HG02642 (cell line): ENCODE data around the gene CYFIP2.

ENCODE experiments used
- ATAC-seq: cut with Tn5 transposase; IDR thresholded peaks from one replicate; pipeline ENCODE4 v1.9.1; 2021; ENCODE audit warnings: mild to moderate bottlenecking; ENCODE audit not compliant: unreplicated experiment, poor library complexity

CYFIP2 gene

DNA sequence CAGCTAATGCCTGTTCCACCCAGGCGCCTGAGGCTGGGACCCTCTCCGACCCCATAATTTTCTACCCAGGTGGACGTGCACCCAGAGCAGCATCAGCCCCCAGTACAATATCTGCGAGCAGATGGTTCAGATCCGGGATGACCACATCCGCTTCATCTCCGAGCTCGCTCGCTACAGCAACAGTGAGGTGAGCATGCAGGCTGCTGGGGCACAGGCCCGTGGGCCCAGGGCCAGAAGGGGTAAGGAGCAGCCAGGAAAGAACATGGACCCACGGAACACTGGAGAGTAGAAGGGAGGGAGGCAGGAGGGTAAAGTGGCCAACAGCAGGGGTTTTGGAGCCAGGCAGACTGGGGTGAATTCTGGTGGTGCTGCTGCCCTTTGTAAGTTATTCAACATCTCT, 45.7 kb downstream of the CYFIP2 start:
- ATAC-seq: no peak

- peak; percentile 83 for ATAC-seq
Observed at GRCh38 chr5:157312492-157312891, 46.6 kb downstream of the CYFIP2 start.

DNA sequence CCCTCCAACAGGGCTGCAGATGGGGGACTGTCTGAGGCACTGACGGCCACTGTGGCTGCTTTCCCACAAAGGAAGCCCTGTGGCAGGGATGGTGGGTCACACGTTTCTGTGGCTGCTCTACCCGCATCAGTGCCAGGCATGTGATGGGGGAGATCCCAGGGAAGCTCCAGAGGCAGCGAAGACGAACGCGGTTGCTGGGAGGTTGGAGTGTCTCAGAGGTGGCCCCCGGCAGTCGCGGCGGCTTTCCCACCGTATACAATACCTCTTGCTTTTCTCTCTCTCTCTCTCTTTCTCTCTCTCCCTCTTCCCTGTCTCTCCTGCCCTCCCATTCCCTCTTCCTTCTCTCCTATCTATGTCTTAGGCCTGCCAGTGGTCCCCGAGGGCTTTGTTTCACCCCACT, 56.7 kb downstream of the CYFIP2 start:
- no peak for ATAC-seq

GRCh38 chr5:157323107-157323706, 57.3 kb downstream of the CYFIP2 start:
- ATAC-seq: no peak

DNA sequence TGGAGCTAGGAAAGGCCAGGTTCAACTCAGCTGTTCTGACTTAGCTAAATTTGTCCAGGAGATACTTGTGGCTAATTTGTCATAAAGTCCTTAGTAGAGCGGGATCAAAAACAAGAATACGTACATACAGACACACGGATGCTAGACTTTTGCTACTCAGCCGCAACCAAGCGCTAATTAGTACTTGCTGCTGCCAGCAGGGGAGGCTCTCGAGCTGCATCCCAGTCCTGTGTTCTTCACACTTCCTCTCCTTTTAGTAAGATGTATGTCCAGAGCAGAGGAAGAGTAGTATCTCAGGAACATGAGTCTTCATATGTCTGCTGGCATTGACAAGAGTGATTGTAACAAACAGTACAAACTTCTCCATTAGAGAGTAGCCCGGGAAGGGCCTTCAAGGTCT, 58.3 kb downstream of the CYFIP2 start:
- no peak for ATAC-seq

DNA sequence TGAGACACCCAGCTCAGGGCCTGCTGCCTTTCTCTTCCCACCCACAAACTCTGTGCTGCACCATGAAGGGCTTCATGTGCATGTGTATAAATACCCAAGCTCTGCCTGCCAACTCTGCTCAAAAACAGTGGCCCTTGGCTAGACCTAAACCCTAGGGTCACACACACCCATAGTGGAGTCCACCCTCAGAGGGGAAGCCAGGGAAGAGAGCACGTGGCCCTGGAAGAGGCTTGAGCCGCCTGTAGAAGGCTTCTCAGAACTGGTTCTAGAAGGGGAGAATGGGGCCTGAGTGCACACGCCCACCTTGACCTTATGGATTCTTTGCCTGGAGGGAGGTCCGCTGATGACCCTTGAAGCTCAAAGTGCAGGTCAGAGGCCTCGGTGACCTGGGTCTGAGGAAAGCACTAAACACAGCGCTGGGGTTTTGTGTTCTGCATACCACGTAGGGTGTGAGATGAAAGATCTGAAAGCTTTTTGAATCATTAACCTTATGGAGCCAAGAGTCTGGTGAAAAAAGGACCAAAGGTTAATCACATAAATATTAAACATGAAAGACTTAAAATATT, 60.6 kb downstream of the CYFIP2 start:
- ATAC-seq: no peak

DNA sequence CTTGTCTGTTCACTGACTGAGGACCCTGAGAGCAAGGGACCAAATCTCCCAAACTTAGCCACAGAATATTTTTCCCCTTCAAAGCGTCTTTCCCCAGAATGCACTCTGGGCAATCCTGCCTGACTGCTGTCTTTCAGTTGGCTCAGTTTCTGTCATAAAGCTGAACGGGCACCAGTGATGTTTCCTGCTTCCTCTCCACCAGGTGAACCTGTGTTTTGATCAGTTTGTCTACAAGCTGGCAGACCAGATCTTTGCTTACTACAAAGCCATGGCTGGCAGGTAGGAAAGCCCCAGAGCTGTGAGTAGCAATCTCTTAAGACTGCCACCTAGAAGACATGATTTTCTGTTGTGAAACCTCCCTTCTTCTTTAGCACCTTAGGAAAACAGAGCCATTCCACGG, 61.8 kb downstream of the CYFIP2 start:
- no peak for ATAC-seq

- ATAC-seq: peak; percentile 89
Observed at GRCh38 chr5:157328277-157328912, 62.5 kb downstream of the CYFIP2 start.

- no peak for ATAC-seq
Observed at GRCh38 chr5:157331807-157332206, 65.9 kb downstream of the CYFIP2 start.

GRCh38 chr5:157335534-157336422, 69.9 kb downstream of the CYFIP2 start:
- no peak for ATAC-seq

GRCh38 chr5:157336423-157336744, 70.5 kb downstream of the CYFIP2 start:
- no peak for ATAC-seq

DNA sequence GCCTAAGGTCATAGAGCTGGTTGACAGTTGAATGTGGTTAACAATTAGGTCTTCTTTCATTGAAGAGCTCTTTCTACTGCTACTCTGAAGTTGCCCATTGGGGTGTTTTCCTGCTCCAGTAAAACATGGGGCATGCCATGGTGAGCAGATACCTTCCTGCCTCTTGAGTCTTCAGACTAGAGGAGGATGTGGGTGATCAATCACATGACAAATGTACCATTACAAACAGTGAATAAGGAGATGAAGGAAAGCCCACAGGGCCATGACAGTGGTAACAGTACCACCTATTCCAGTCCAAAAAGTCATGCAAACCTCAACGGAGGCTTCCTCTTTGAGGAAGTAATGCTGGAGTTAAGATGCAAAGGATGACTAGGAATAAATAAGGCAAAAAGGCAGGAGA, 73.5 kb downstream of the CYFIP2 start:
- no peak for ATAC-seq

DNA sequence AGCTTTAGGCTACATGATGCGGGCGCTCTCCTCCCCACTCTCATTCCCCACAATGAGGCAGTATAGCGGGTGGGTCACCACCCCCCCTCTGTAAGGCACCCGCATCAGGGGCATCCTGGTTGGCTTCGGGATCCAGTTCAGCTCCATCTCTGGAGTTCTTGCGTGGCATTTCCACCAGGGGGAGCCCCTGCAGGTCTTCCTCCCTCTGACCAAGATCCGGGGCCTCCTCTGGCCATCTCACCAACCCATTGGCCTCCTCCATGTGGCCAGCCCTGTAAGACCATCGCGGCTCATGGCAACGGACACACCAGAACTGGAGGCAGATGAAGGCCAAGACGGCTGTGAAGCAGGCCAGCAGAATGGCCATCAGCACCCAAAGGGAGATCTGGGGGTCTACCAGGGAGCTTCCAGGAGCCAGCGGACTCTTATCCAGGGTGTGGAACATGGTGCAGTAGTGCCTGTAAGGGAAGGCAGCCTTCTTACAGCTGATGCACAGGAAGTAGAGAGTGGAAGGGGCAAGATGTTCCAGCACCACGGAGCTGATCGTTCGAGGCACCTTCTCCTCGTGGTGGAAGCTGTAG, 77.0 kb downstream of the CYFIP2 start:
- no peak for ATAC-seq

DNA sequence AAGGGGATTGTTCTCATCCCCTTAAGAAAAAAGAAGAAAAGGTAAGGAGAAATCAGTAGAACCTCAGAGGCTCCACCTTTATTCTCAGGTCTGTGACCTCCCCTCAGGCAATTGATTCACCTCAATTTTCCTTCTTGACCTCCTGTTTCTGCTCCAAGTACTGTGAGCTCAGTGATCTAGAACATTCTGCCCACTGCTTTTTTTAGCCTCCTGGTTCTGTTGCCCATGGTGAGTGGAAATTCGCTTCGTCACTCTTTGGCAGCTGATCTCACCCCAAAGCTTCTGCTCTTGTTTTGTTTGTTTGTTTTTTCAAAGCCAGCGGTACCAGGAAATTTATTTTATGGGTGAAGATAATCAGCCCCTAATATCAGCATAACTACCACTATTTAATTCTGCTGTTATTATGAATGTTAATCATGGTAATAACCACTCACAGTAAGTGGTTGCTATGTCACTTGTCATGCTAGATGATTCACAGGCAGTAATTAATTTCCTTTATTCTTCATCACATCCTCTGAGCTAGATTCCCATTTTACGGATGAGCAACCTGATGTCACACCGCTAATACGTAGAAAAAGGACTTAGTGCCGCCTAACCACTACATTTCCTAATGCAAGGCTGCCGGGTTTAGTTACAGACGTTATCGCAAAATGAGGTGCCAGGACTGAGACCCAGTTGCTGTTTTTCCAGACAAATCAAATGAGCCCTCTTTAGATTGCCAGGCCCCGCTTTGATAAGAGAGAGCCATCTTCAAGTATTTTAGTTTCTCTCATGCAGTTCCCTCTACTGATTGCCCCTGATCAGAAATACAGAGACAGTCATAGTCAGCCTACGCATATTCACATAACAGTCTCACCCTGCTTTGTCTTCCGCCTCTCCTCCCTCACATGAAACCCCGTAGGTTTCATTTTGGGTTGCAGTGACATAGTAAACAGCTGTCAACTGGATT, 78.2 kb downstream of the CYFIP2 start:
- no peak for ATAC-seq

GRCh38 chr5:157345067-157345466, 79.1 kb downstream of the CYFIP2 start:
- ATAC-seq: no peak

GRCh38 chr5:157345485-157345884, 79.6 kb downstream of the CYFIP2 start:
- no peak for ATAC-seq

DNA sequence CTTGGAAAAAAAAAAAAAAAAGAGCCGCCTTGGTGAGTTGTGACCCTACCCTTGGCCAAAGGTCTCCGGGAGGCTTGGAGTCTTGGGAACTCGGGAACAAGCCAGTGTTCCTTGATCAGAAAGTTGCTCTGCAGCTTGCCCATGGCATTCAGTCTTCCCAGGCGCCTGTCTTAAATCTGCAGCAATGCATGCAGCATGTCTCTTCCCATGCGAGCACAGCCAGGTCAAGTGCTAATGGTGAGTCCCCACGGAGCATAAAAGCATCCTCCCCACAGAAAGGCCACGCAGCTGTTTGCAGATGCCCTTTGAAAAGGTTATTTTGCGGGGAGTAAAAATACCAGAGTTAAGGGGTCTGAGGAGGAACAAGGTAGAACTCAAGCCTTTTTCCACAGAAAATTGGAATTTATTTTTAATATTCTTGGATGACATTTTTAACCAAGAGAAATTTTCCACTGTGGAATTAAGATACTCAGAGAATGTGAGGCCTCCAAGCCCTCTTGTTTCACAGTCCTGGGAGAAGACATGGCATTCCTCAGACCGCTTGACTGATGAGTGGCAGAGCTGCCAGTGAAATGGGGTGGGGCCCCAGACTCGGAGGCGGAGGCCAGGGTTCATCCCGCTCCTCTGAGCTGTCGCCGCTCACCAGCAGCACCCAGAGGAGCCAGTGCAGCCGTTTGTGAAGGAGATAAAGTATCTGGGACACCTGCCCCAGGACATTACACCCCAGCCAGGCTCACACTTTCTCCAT, 81.6 kb downstream of the CYFIP2 start:
- ATAC-seq: no peak

DNA sequence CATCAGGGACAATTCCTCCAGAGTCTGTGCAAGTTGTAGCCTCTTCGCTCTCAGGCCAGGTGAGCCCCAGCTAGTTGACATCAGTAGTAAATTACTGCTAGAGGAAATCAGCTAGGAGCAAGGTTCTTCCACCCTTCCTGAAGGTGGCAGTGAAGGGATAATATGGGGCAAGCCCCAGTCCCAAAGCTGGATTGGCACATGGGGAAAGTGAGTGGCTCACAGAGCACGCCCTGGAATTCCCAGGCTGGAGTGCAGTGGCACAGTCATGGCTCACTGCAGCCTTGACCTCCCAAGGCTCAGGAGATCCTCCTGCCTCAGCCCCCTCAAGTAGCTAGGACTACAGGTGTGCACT, 82.1 kb downstream of the CYFIP2 start:
- ATAC-seq: no peak
